Measurements from ENCODE around the gene CERCAM. TPM values are rescaled to one million over a fixed set of nuclear protein-coding genes. Genes with fewer than 3 reads are reported as not detected.

The CERCAM gene
- total RNA-seq, 2 experiments from 2014 or later: 0.75 to 0.79 TPM

Small RNA genes lying within 50 kb of the gene (microRNA-seq; reads per million reads assigned to microRNA genes)
- gene MIR219B (ENCODE audit: borderline replicate concordance): not detected

Other genes starting within 250 kb of the CERCAM start
- 100 to 1,000 TPM in 1 of 2 experiments, 10 to 100 TPM in 1; 79.5 to 110 TPM for gene CIZ1, start 229.3 kb upstream of the CERCAM start, total RNA-seq
- gene DNM1, start 217.5 kb upstream of the CERCAM start, total RNA-seq: under 1 TPM; 0.50 to 0.72 TPM
- gene GOLGA2, start 144.8 kb upstream of the CERCAM start, total RNA-seq: 10 to 100 TPM; 28.4 to 29.4 TPM
- gene SWI5, start 144.6 kb upstream of the CERCAM start, total RNA-seq: 10 to 100 TPM; 13.1 to 14.1 TPM
- gene TRUB2, start 98.4 kb upstream of the CERCAM start, total RNA-seq: 10 to 100 TPM; 29.5 to 37.5 TPM
- 10 to 100 TPM; 32.1 to 38.8 TPM for gene COQ4, start 98.0 kb upstream of the CERCAM start, total RNA-seq
- gene SLC27A4, start 80.3 kb upstream of the CERCAM start, total RNA-seq: 10 to 100 TPM in 1 of 2 experiments, 1 to 10 TPM in 1; 8.4 to 10.2 TPM
- gene URM1, start 49.5 kb upstream of the CERCAM start, total RNA-seq: 10 to 100 TPM; 39.9 to 56.1 TPM
- 10 to 100 TPM; 73.5 to 86.4 TPM for gene ODF2, start 35.1 kb downstream of the CERCAM start, total RNA-seq
- gene GLE1, start 83.9 kb downstream of the CERCAM start, total RNA-seq: 10 to 100 TPM; 52.5 to 54.4 TPM
- gene SPTAN1, start 131.7 kb downstream of the CERCAM start, total RNA-seq: 100 to 1,000 TPM; 192 to 269 TPM
- 10 to 100 TPM; 26.7 to 35.7 TPM for gene DYNC2I2, start 236.0 kb downstream of the CERCAM start, total RNA-seq

Data from activated CD4-positive, alpha-beta T cell treated with anti-CD3 and anti-CD28 coated beads for 36 hours (primary cell).